K562 (cell line): ENCODE measurements around the gene VDAC2. TPM values are rescaled to one million over a fixed set of nuclear protein-coding genes. Genes with fewer than 3 reads are reported as not detected.

ENCODE experiments used
- ATF7 ChIP-seq: fragments of 450-650 bp; IDR thresholded peaks from 2 replicates; pipeline ENCODE4 v1.7.1; 2014; ENCODE audit warnings: mild to moderate bottlenecking, moderate library complexity
- CREB3 ChIP-seq: fragments of 450-650 bp; conservative IDR thresholded peaks from 2 replicates; pipeline ENCODE4 v1.6.1; 2016; ENCODE audit warnings: missing genetic modification characterization, low read depth, mild to moderate bottlenecking, missing compliant biosample characterization, moderate library complexity
- CTCF ChIP-seq, 3 experiments: IDR thresholded peaks in 2 of 3; conservative IDR thresholded peaks in 1 of 3; 2 replicates each; pipeline ENCODE4 v1.5.1; 2011 to 2012; ENCODE audit warnings: low read length in 3 of 3, mild to moderate bottlenecking in 3 of 3, control low read depth in 2 of 3, improper control_type of control experiment in 1 of 3, inconsistent platforms in 1 of 3, low read depth in 1 of 3, mixed read lengths in 1 of 3, moderate library complexity in 1 of 3; ENCODE audit not compliant: insufficient read depth in 2 of 3
- CXXC5 ChIP-seq: fragments of 250-450 bp; sonication (Bioruptor Pico); IDR thresholded peaks from 2 replicates; pipeline ENCODE4 v1.8.0; 2022; ENCODE audit warnings: inconsistent platforms, mild to moderate bottlenecking, moderate library complexity
- DMBX1 ChIP-seq: fragments of 250-450 bp; sonication (Bioruptor Pico); IDR thresholded peaks from 2 replicates; pipeline ENCODE4 v1.8.0; 2022; ENCODE audit warnings: inconsistent platforms, mild to moderate bottlenecking, moderate library complexity, borderline replicate concordance
- ELK3 ChIP-seq: fragments of 450-650 bp; formaldehyde crosslinking; IDR thresholded peaks from 2 replicates; pipeline ENCODE4 v1.4.0; 2020; ENCODE audit warnings: mild to moderate bottlenecking
- HMBOX1 ChIP-seq: sonication (generic); IDR thresholded peaks from 2 replicates; pipeline ENCODE4 v1.6.1; 2016
- HMG20B ChIP-seq: fragments of 250-450 bp; sonication (Bioruptor Pico); IDR thresholded peaks from 2 replicates; pipeline ENCODE4 v1.5.0; 2021; ENCODE audit warnings: mild to moderate bottlenecking
- MAFK ChIP-seq: IDR thresholded peaks from 2 replicates; pipeline ENCODE4 v1.6.1; 2011; ENCODE audit warnings: low read length, improper control_type of control experiment
- MTA3 ChIP-seq: fragments of 450-650 bp; formaldehyde crosslinking; IDR thresholded peaks from 2 replicates; pipeline ENCODE4 v1.6.1; 2017; ENCODE audit warnings: mild to moderate bottlenecking, borderline replicate concordance
- PCBP1 ChIP-seq: fragments of 200-400 bp; formaldehyde crosslinking; IDR thresholded peaks from 2 replicates; pipeline ENCODE4 v1.6.1; 2018; ENCODE audit warnings: mild to moderate bottlenecking, low read depth, low read length; ENCODE audit not compliant: poor library complexity, severe bottlenecking
- PRDM10 ChIP-seq: fragments of 450-650 bp; IDR thresholded peaks from 2 replicates; pipeline ENCODE4 v1.6.1; 2018; ENCODE audit not compliant: partially characterized antibody
- SRSF1 ChIP-seq: fragments of 200-400 bp; formaldehyde crosslinking; IDR thresholded peaks from 2 replicates; pipeline ENCODE4 v1.6.1; 2017; ENCODE audit warnings: mild to moderate bottlenecking, low read depth, low read length, moderate library complexity
- SRSF7 ChIP-seq: fragments of 200-400 bp; formaldehyde crosslinking; optimal IDR thresholded peaks from 2 replicates; pipeline ENCODE3; 2017; ENCODE audit warnings: mild to moderate bottlenecking, low read depth, low read length
- TRIM25 ChIP-seq: fragments of 450-650 bp; IDR thresholded peaks from 2 replicates; pipeline ENCODE4 v1.7.0; 2016; ENCODE audit warnings: borderline replicate concordance
- ZNF695 ChIP-seq: fragments of 450-650 bp; formaldehyde crosslinking; IDR thresholded peaks from 2 replicates; pipeline ENCODE4 v1.4.0; 2020; ENCODE audit warnings: mild to moderate bottlenecking, moderate library complexity
- polyA plus RNA-seq, 8 experiments: library from polyadenylated mRNA; depleted of rRNA in 4 of 8; stranded (reverse) in 5 of 8; unstranded in 3 of 8; fragments of >200 nt; fragmentation: Nextera tagmentation in 2 of 8; fragmentation: Illumina TruSeq in 1 of 8; extraction: Ambion mirVana in 2 of 8; extraction: Trizol in 1 of 8; gene quantifications; 2 replicates each; pipeline versions ENCODE4 v1.2.1 to v1.2.3, GENCODE V29; 2011 to 2014; ENCODE audit warnings: inconsistent platforms in 1 of 8, missing spikeins in 1 of 8
- total RNA-seq, 7 experiments: library from RNA; depleted of rRNA in 6 of 7; stranded (reverse); fragments of >200 nt in 6 of 7; fragmentation: Illumina TruSeq in 2 of 7; extraction: Trizol in 2 of 7; gene quantifications; 2 replicates each; pipeline versions ENCODE4 v1.2.1 to v1.2.3, GENCODE V29; 2011 to 2021; ENCODE audit warnings: low replicate concordance in 1 of 7

The VDAC2 gene
- total and polyA plus RNA-seq, 9 of the 15 experiments (the other 6 are each of a cell fraction or from before 2014, with no cell fraction given), result 139 to 450 (median 250) TPM

- TF ChIP-seq SRSF7 (no peak), ZNF695 (CRISPR knock-in tag) (no peak), CTCF (IDR thresholded peaks at IDR 0.05 in 2 of 3, conservative IDR thresholded peaks at IDR 0.05 in 1 of 3; ENCODE audit: insufficient read depth in 2 of 3, low read depth in 1 of 3, low read length in 3 of 3) (peak in 2 of 3 experiments; percentile 9 to 19; a peak in 1 of 6 replicates), MAFK (peak; percentile 78), HMBOX1 (peak; percentile 69; the same call in 1 of the 2 replicates), ATF7 (peak; percentile 84), PRDM10 (peak; percentile 67), TRIM25 (no peak), CREB3 (peak; percentile 52; the same call in 1 of the 2 replicates), SRSF1 (no peak), ELK3 (CRISPR knock-in tag) (no peak), HMG20B (CRISPR knock-in tag) (no peak), DMBX1 (CRISPR knock-in tag) (no peak), PCBP1 (no peak), CXXC5 (CRISPR knock-in tag) (peak; percentile 59), MTA3 (peak; percentile 58; the same call in 1 of the 2 replicates)
Measured at GRCh38 chr10:75191821-75192568, 18.6 kb upstream of the VDAC2 start (continued).
